T-cell (primary cell): ENCODE measurements around the gene CLIP3. TPM values are rescaled to one million over a fixed set of nuclear protein-coding genes. Genes with fewer than 3 reads are reported as not detected.

Experiments
- ATAC-seq, 4 experiments: fragments of 200-7000 bp in 3 of 4; fragments of 150-1000 bp in 1 of 4; cut with Tn5 transposase; replicated peaks in 1 of 4; 1 replicate in 3 of 4; 2 replicates in 1 of 4; pipeline ENCODE4 v1.10.0; 2021; ENCODE audit warnings: moderate library complexity in 3 of 4, mild to moderate bottlenecking in 2 of 4, moderate number of reproducible peaks in 1 of 4
- CTCF ChIA-PET, 2 donors: fragments of 300-600 bp; sonication (Branson Sonifier 250); formaldehyde crosslinking; loops; one replicate each; lab custom pipeline; 2022; ENCODE audit warnings: antibody characterized with exemption in 2 of 2; lab: Charles Lee
- POLR2A ChIA-PET, 2 donors: fragments of 300-600 bp; sonication (Branson Sonifier 250); formaldehyde crosslinking; loops; one replicate each; lab custom pipeline; 2022; ENCODE audit warnings: antibody characterized with exemption in 2 of 2; lab: Charles Lee
- DNase-seq, 35 experiments: peaks; one replicate each; pipeline versions ENCODE4 v3.0.0 to v3.0.0-alpha.2; 2013 to 2023
- H3K27ac ChIP-seq: one replicate; pipeline ENCODE4 v1.5.1; 2013; ENCODE audit warnings: low read length
- H3K27me3 ChIP-seq, 2 experiments: replicated peaks in 1 of 2; 1 replicate in 1 of 2; 2 replicates in 1 of 2; pipeline versions ENCODE4 v1.6.1 to v1.7.0; 2013; ENCODE audit warnings: low read length in 1 of 2, mixed read lengths in 1 of 2; ENCODE audit not compliant: control insufficient read depth in 2 of 2, insufficient read depth in 2 of 2; ENCODE audit errors: extremely low read depth in 1 of 2
- H3K36me3 ChIP-seq, 2 donors: 1 replicate in 1 of 2; 2 replicates in 1 of 2; pipeline versions ENCODE4 v1.6.1 to v1.7.0; 2013; ENCODE audit warnings: low read length in 1 of 2; ENCODE audit not compliant: control insufficient read depth in 2 of 2, insufficient read depth in 1 of 2; ENCODE audit errors: extremely low read depth in 1 of 2
- H3K4me1 ChIP-seq, 2 experiments: 1 replicate in 1 of 2; 2 replicates in 1 of 2; pipeline versions ENCODE4 v1.6.1 to v1.7.0; 2013; ENCODE audit warnings: low read length in 2 of 2, mixed read lengths in 1 of 2; ENCODE audit not compliant: insufficient read depth in 2 of 2, control insufficient read depth in 1 of 2; ENCODE audit errors: extremely low read depth in 1 of 2
- H3K4me3 ChIP-seq, 2 donors: 1 replicate in 1 of 2; 2 replicates in 1 of 2; pipeline versions ENCODE4 v1.5.1 to v1.7.0; 2013; ENCODE audit warnings: mild to moderate bottlenecking in 2 of 2, low read length in 1 of 2, moderate library complexity in 1 of 2; ENCODE audit not compliant: control insufficient read depth in 1 of 2; ENCODE audit errors: extremely low read depth in 1 of 2
- H3K9me3 ChIP-seq: 2 replicates; pipeline ENCODE4 v1.7.0; 2013
- H3K27ac Mint-ChIP-seq, 2 donors: one replicate each; pipeline ENCODE4 v1.8.0; 2020 to 2021; ENCODE audit warnings: mild to moderate bottlenecking in 2 of 2, mixed read lengths in 2 of 2
- H3K27me3 Mint-ChIP-seq, 2 donors: one replicate each; pipeline ENCODE4 v1.8.0; 2021 to 2022; ENCODE audit warnings: mixed read lengths in 2 of 2
- H3K36me3 Mint-ChIP-seq: one replicate; pipeline ENCODE4 v1.8.0; 2021; ENCODE audit warnings: mixed read lengths
- H3K4me1 Mint-ChIP-seq, 3 donors: one replicate each; pipeline ENCODE4 v1.8.0; 2020 to 2022; ENCODE audit warnings: mixed read lengths in 3 of 3, mild to moderate bottlenecking in 1 of 3
- H3K4me3 Mint-ChIP-seq, 3 donors: one replicate each; pipeline ENCODE4 v1.8.0; 2020 to 2022; ENCODE audit warnings: mild to moderate bottlenecking in 3 of 3, mixed read lengths in 3 of 3, moderate library complexity in 3 of 3
- H3K9me3 Mint-ChIP-seq, 3 donors: one replicate each; pipeline ENCODE4 v1.8.0; 2020 to 2022; ENCODE audit warnings: mixed read lengths in 3 of 3
- WGBS: methylation state at CpG from one replicate; pipeline ENCODE4 v1.1.5; 2013; ENCODE audit warnings: missing lambda C conversion rate; ENCODE audit not compliant: insufficient coverage; 5-methylcytosine and 5-hydroxymethylcytosine counted together
- total RNA-seq, 35 experiments: library from RNA in 6 of 35; stranded (reverse) in 6 of 35; fragments of 120-200 nt in 1 of 35; gene quantifications; one replicate each; pipeline versions ENCODE4 v1.2.1 to v1.2.4 and lab custom pipeline; 2013 to 2026

Gene CLIP3
- total RNA-seq, 5 donors from 2014 or later (not counting 1 experiment from before 2014, with no cell fraction given) = 1.4 to 6.2 (median 2.6) TPM

DNA sequence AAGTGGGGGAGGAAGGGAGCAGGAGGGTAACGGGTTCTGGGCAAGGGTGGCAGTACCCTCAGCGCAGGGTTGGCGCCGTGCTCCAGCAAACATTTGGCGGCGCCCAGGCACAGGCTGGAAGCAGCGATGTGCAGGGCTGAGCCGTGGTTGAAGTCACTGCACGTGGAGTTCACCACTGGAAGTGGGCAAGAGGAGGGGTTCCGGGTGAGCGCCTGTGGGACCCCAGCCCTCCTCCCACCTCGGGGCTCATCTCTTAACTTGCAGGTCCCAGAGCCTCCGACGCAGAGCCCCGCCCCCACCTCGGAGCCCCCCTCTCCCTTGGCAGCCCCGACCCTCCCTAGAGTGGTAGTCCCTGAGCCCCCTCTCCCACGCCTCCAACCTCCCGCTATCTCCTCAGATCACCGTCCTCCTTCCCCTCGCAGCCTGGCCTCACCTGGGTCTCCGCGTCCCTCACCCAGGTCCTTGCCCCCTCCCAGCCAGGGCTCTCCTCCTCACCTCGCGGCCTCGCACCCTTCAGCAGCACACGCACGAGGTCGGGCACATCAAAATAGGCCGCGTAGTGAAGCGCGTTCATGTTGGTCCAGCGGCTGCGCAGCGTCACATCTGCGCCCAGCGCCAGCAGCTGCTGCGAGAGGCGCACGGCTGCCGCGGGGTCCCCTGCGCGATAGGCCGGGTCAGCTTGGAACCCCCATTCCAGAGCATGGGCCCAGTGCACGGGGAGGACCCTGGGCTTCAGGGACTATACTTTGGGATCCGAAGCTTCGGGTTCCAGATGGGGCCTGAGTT lies 6.4 kb downstream of the CLIP3 start:
- WGBS = 95% methylated on average over 33 of the region's 49 CpGs

DNA sequence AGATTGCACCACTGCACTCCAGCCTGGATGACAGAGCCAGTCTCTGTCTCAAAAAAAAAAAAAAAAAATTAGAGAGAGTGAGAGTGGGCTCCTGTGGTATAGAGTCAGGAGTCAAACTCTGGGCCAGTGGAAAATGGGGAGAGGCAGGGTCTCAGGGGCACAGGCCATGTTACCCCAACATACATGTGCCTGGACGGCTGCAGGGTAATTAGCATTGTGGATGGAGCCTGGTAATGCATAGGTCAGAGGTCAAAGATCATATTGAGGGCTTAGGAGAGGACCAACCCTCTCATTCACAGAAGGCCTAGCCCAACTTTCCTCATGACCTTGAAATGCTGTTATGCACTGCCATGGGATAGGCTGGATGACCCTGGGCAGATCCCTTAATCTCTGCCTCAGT lies 7.1 kb downstream of the CLIP3 start:
- Mint-ChIP-seq H3K27me3 (no peaks in the 10 kb centered on the region), H3K4me3 (no peak overlapping the region), H3K36me3 (peaks cover 30% of the 10 kb centered on the region), H3K4me1 (no peaks in the 10 kb centered on the region), H3K9me3 (no peaks in the 10 kb centered on the region), H3K27ac (no peak overlapping the region)
- Histone ChIP-seq H3K9me3 (no peaks in the 10 kb centered on the region), H3K27ac (no peak overlapping the region), H3K4me1 (no peaks in the 10 kb centered on the region), H3K27me3 (no peaks in the 10 kb centered on the region), H3K4me3 (no peak overlapping the region), H3K36me3 (peaks cover 11 to 12% of the 10 kb centered on the region in 2 donors)
- ChIA-PET CTCF (no interaction called here), POLR2A (no interaction called here)
- no peak for ATAC-seq
- WGBS = no CpG with 5 or more reads among the region's 1 CpG
- DNase-seq = no peak

More for the DNA sequence above, 6.4 kb downstream of the CLIP3 start:
- no peak overlapping the region for H3K27ac Mint-ChIP-seq
- Histone ChIP-seq H3K27me3 (no peaks in the 10 kb centered on the region), H3K4me3 (no peak overlapping the region), H3K27ac (no peak overlapping the region), H3K36me3 (peaks cover 10 to 11% of the 10 kb centered on the region in 2 donors), H3K9me3 (no peaks in the 10 kb centered on the region), H3K4me1 (no peaks in the 10 kb centered on the region)
- ATAC-seq (no peak), DNase-seq (no peak)
- peaks cover 32% of the 10 kb centered on the region for H3K36me3 Mint-ChIP-seq
- H3K9me3 Mint-ChIP-seq = no peaks in the 10 kb centered on the region
- ChIA-PET POLR2A (no interaction called here), CTCF (no interaction called here)
- H3K27me3 Mint-ChIP-seq = no peaks in the 10 kb centered on the region
- H3K4me1 Mint-ChIP-seq = no peaks in the 10 kb centered on the region
- H3K4me3 Mint-ChIP-seq = no peak overlapping the region

GRCh38 chr19:36023432-36023831 lies 9.2 kb downstream of the CLIP3 start:
- no peak for ATAC-seq
- POLR2A ChIA-PET = no interaction called here

DNA sequence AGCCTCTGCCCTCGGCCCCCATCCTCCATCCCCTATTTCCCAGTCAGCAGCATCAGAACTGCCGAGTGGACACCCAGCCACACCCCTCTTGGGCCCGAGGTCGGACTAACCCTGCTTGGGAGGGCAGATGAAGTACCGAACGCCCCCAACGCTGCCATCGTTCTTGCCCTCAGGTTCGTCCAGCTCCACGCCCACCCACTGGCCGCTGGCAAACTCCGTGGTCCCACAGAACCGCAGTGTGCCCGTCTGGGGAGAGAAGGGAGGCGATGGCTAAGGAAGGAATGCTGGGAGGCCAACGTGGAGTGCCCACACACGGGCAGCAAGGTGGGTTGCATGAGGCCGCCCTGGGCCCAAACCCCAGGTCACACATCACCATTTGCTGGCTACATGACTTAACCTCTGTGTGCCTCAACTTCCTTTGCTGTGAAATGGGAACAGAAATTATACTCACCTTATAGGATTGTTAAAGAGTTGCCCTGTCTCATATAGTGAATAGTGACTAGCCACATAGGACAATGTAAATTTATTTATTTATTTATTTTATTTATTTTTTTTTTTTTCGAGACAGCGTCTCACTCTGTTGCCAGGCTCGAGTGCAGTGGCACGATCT lies 13.5 kb downstream of the CLIP3 start:
- H3K27me3 ChIP-seq = no peaks in the 10 kb centered on the region
- H3K27me3 Mint-ChIP-seq = no peaks in the 10 kb centered on the region
- peaks cover 9 to 12% of the 10 kb centered on the region in 2 donors for H3K36me3 ChIP-seq
- WGBS = 93% methylated on average over 10 of the region's 22 CpGs
- ATAC-seq (no peak), DNase-seq (no peak)
- no peak overlapping the region for H3K27ac ChIP-seq
- CTCF ChIA-PET = no interaction called here
- H3K4me3 ChIP-seq = no peak overlapping the region
- no peaks in the 10 kb centered on the region for H3K9me3 Mint-ChIP-seq
- peaks cover 17% of the 10 kb centered on the region for H3K36me3 Mint-ChIP-seq
- no peak overlapping the region for H3K27ac Mint-ChIP-seq
- H3K4me1 ChIP-seq = peaks cover 0 to 9% of the 10 kb centered on the region in 2 experiments
- peaks cover 16 to 23% (median 17%) of the 10 kb centered on the region in 3 donors for H3K4me1 Mint-ChIP-seq
- H3K4me3 Mint-ChIP-seq = no peak overlapping the region
- POLR2A ChIA-PET = no interaction called here
- H3K9me3 ChIP-seq = no peaks in the 10 kb centered on the region

More at GRCh38 chr19:36023432-36023831, 9.2 kb downstream of the CLIP3 start:
- no peaks in the 10 kb centered on the region for H3K4me1 Mint-ChIP-seq
- Histone ChIP-seq H3K9me3 (no peaks in the 10 kb centered on the region), H3K4me1 (no peaks in the 10 kb centered on the region), H3K27me3 (no peaks in the 10 kb centered on the region), H3K4me3 (no peak overlapping the region), H3K27ac (no peak overlapping the region), H3K36me3 (peaks cover 11 to 12% of the 10 kb centered on the region in 2 donors)
- WGBS = 89% methylated on average over 4 of the region's 5 CpGs
- H3K27me3 Mint-ChIP-seq = no peaks in the 10 kb centered on the region
- DNase-seq = no peak
- no peaks in the 10 kb centered on the region for H3K9me3 Mint-ChIP-seq
- H3K27ac Mint-ChIP-seq = no peak overlapping the region
- H3K4me3 Mint-ChIP-seq = no peak overlapping the region
- CTCF ChIA-PET = no interaction called here
- peaks cover 25% of the 10 kb centered on the region for H3K36me3 Mint-ChIP-seq

- Mint-ChIP-seq H3K27ac (peak within 1 kb of the TSS; percentile 96), H3K36me3 (peaks cover 5% of the 10 kb centered on the region), H3K9me3 (no peaks in the 10 kb centered on the region), H3K4me3 (peak within 1 kb of the TSS; percentile 95 to 97 (median 96)), H3K4me1 (peaks cover 40 to 47% (median 47%) of the 10 kb centered on the region in 3 donors), H3K27me3 (no peaks in the 10 kb centered on the region)
- ATAC-seq = peak; percentile 97 to 99 (median 98)
- Histone ChIP-seq H3K27me3 (no peaks in the 10 kb centered on the region), H3K36me3 (peaks cover 0 to 3% of the 10 kb centered on the region in 2 donors), H3K9me3 (no peaks in the 10 kb centered on the region), H3K4me3 (peak within 1 kb of the TSS; percentile 79 to 93), H3K4me1 (peaks cover 0 to 31% of the 10 kb centered on the region in 2 experiments), H3K27ac (peak within 1 kb of the TSS; percentile 86)
- ChIA-PET POLR2A (interaction anchor here (0.5 to 1.0 kb wide), 3 partner anchors 22 to 271 kb away, joined by 3 to 4 read pairs (median 3); partner anchors contain the start of gene THAP8 (in 1 of the 2)), CTCF (interaction anchor here (0.6 to 1.2 kb wide), 11 partner anchors 17 to 725 kb away, joined by 3 to 7 read pairs (median 4); partner anchors contain the start of gene THAP8 (in 1 of the 2))
- DNase-seq = peak; percentile 96 to 100 (median 99)
- WGBS = 2% methylated on average over 34 of the region's 42 CpGs
These were observed 18.4 kb downstream of the CLIP3 start, which contains the start of gene ALKBH6 for GRCh38 chr19:36014012-36014924. Gene ALKBH6, minus strand, starts transcription at chr19:36014213. Its CDS starts 816 bp downstream, at chr19:36013397.
